Activated naive CD8-positive, alpha-beta T cell treated with anti-CD3 and anti-CD28 coated beads, Interleukin-2, amount 50 U/mL, for 24 hours (primary cell): ENCODE measurements around the gene PEF1.

ENCODE experiments used
- ATAC-seq: fragments of 150-1000 bp; cut with Tn5 transposase; one replicate; pipeline ENCODE4 v1.10.0; 2021
- DNase-seq: peaks from one replicate; pipeline ENCODE4 v3.0.0; 2021
- H3K27ac Mint-ChIP-seq: one replicate; pipeline ENCODE4 v1.8.0; 2021; ENCODE audit warnings: mild to moderate bottlenecking, mixed read lengths
- H3K27me3 Mint-ChIP-seq: one replicate; pipeline ENCODE4 v1.8.0; 2021; ENCODE audit warnings: mixed read lengths
- H3K36me3 Mint-ChIP-seq: one replicate; pipeline ENCODE4 v1.8.0; 2021; ENCODE audit warnings: low read depth, mixed read lengths
- H3K4me1 Mint-ChIP-seq: one replicate; pipeline ENCODE4 v1.8.0; 2021; ENCODE audit warnings: mixed read lengths
- H3K4me3 Mint-ChIP-seq: one replicate; pipeline ENCODE4 v1.8.0; 2021; ENCODE audit warnings: mild to moderate bottlenecking, moderate library complexity, mixed read lengths
- H3K9me3 Mint-ChIP-seq: one replicate; pipeline ENCODE4 v1.8.0; 2021; ENCODE audit warnings: mixed read lengths

Gene PEF1

DNA sequence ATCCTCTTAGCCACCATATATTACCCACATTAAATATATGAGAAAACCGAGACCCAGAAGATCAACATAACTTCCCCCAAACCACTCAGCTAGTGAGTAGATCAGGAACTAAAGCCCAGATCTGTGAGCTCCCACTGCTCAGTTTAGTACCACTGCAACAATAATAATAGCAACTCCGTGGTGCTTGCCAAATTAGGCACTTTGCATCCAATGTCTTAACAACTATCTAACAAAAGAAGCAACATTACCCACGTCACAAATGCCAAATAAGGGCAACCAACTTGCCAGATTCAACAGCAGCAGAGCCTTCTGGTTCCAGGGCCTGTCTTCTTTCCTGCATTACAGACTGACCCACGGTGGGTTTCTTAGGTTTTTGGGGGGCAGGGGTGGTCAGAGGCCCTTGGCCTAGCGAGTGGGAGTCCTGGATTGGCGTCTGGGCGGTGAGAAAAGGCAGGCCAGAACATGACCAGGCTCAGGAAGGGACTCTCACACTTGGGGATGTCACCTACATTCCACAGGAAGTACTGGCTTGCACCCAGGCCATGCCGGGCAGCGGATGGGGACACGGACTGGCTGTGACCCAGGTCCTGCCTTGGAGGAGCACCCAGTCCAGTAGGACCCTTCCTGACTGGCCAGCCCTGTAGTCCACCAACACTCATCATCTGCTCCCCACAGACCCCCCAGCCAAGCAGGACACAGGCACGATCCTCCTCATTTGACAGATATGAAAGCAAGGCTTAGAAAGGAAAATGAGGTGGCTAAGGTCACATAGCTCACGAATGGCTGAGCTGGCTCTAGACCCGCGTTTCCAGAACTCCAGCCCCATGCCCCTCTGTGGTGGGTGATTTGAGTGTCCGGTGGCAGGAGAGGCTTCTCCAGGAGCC is 22.6 kb downstream of the PEF1 start:
- H3K27me3 Mint-ChIP-seq: peaks cover 10% of the 10 kb centered on the region
- H3K27ac Mint-ChIP-seq: no peak overlapping the region
- ATAC-seq (no peak), DNase-seq (no peak)
- peaks cover 13% of the 10 kb centered on the region for H3K4me1 Mint-ChIP-seq
- peaks cover 7% of the 10 kb centered on the region for H3K36me3 Mint-ChIP-seq
- no peak overlapping the region for H3K4me3 Mint-ChIP-seq
- H3K9me3 Mint-ChIP-seq: no peaks in the 10 kb centered on the region

DNA sequence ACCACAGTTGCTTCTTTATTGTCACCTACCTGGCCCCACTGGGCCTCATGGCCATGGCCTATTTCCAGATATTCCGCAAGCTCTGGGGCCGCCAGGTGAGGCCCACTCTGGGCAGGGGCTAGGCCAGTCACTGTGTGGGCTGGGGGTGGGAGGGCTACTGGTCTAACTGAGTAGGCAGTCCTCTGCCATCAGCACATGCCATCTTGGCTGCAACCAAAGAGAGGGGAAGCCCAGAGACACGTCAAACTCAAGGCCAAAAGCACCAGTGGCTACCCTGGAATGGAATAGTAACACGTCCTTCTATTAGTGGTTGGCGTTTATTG is 23.2 kb downstream of the PEF1 start:
- H3K9me3 Mint-ChIP-seq: no peaks in the 10 kb centered on the region
- no peak overlapping the region for H3K27ac Mint-ChIP-seq
- DNase-seq (no peak), ATAC-seq (no peak)
- H3K4me1 Mint-ChIP-seq: peaks cover 13% of the 10 kb centered on the region
- peaks cover 17% of the 10 kb centered on the region for H3K27me3 Mint-ChIP-seq
- H3K4me3 Mint-ChIP-seq: no peak overlapping the region
- peaks cover 7% of the 10 kb centered on the region for H3K36me3 Mint-ChIP-seq

DNA sequence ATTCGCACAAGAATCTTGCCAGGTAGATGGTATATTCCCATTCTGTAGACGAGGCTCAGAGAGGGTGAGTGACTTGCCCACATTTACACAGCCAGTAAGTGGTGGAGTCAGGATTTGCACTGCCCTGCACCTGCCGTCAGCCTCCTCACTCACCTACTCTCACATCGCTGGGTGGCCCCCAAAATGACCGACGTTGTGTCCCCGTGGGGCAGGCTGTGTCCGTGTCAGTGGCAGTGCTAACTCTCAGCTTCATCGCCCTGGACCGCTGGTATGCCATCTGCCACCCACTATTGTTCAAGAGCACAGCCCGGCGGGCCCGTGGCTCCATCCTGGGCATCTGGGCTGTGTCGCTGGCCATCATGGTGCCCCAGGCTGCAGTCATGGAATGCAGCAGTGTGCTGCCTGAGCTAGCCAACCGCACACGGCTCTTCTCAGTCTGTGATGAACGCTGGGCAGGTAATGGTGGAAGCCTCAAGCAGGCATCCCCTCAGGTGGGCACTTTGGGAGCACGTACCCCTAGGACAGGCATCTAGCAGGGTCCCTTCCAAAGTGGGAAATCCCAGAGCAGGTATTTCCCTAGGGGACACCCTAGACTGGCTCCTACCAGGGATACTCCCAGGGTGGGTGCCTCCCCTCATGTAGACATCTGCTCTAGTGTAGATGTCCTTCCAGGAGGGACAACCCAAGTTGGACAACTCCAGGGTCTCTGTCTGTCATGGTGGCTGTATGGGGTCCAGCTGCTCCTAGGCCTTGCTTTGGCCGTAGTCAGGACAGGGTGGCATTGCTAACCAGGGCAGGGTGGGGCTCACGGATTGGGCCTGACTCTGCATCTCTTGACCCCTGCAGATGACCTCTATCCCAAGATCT is 23.8 kb downstream of the PEF1 start:
- Mint-ChIP-seq H3K4me1 (peaks cover 13% of the 10 kb centered on the region), H3K27me3 (peaks cover 22% of the 10 kb centered on the region), H3K36me3 (peaks cover 7% of the 10 kb centered on the region), H3K27ac (no peak overlapping the region), H3K4me3 (no peak overlapping the region), H3K9me3 (no peaks in the 10 kb centered on the region)
- DNase-seq (no peak), ATAC-seq (no peak)

DNA sequence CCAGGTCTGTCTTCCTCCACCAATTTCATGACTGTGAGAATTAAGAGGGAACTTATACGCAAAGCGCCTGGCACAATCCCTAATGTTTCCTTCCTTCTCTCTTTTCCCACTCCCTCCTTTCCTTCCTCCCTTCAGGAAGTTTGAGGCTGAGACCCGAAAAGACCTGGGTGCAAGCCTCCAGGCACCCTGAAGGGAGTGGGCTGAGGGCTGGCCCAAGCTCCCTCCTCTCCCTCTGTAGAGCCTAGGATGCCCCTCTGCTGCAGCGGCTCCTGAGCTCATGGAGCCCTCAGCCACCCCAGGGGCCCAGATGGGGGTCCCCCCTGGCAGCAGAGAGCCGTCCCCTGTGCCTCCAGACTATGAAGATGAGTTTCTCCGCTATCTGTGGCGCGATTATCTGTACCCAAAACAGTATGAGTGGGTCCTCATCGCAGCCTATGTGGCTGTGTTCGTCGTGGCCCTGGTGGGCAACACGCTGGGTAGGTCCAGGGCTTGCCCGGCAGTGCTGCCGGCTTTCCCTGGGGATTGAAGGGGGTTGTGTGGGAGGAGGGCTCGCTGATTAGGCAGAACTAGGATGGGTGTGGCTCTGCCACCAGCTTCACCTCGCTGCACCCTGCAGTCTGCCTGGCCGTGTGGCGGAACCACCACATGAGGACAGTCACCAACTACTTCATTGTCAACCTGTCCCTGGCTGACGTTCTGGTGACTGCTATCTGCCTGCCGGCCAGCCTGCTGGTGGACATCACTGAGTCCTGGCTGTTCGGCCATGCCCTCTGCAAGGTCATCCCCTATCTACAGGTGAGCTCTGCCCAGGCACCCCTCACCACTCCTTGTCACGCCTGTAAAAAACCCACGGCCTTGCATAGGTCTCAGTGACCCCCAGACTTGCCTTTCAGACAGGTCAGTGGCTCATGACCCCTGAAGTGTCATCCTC is 25.5 kb downstream of the PEF1 start:
- peaks cover 25% of the 10 kb centered on the region for H3K27me3 Mint-ChIP-seq
- DNase-seq: no peak
- H3K27ac Mint-ChIP-seq: no peak overlapping the region
- H3K4me3 Mint-ChIP-seq: no peak overlapping the region
- no peaks in the 10 kb centered on the region for H3K9me3 Mint-ChIP-seq
- ATAC-seq: no peak
- peaks cover 8% of the 10 kb centered on the region for H3K4me1 Mint-ChIP-seq
- H3K36me3 Mint-ChIP-seq: peaks cover 5% of the 10 kb centered on the region

DNA sequence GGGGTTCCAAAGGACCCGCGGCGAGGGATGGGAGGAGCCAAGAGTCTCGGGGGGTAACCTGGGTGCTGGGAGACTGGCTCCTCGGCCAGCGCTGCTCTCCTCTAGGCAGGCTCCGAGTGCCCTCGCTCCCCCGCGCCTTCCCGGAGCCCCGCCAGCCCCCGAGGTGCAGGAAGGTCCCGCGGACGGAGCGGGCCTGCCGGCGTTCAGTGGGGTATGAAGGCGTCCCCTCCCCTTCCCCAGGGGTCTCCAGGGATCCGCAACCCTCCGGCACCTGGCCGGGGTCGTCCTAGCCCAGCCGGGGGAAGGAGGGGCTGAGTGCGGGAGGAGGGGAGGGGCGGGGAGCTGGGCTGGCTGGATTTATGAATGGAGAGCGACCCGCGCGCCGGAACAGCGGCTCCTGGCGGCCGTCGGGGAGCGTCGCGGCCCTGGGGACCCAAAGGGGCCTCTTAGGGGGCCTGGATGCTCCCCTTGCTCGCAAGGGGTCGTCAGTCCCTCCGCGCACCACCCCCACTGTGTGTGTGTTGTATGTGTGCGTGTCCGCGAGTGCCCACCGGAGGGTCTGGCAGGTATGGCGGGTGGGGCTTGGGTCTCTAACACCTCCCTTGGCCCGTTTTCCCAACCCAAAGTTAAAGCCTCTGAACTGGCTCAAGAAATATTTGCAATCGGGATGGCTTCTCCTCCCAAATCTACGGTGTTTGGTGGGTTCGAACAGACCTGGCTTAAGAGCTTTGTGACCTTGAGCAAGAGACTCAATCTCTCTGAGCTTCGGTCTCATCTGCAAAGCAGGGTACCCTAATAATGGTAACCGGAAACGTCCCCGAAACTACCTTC is 26.5 kb downstream of the PEF1 start:
- DNase-seq: peak; percentile 59
- Mint-ChIP-seq H3K4me1 (peaks cover 3% of the 10 kb centered on the region), H3K9me3 (no peaks in the 10 kb centered on the region), H3K36me3 (no peaks in the 10 kb centered on the region), H3K4me3 (no peak overlapping the region), H3K27ac (no peak overlapping the region), H3K27me3 (peaks cover 25% of the 10 kb centered on the region)
- ATAC-seq: peak; percentile 29

DNA sequence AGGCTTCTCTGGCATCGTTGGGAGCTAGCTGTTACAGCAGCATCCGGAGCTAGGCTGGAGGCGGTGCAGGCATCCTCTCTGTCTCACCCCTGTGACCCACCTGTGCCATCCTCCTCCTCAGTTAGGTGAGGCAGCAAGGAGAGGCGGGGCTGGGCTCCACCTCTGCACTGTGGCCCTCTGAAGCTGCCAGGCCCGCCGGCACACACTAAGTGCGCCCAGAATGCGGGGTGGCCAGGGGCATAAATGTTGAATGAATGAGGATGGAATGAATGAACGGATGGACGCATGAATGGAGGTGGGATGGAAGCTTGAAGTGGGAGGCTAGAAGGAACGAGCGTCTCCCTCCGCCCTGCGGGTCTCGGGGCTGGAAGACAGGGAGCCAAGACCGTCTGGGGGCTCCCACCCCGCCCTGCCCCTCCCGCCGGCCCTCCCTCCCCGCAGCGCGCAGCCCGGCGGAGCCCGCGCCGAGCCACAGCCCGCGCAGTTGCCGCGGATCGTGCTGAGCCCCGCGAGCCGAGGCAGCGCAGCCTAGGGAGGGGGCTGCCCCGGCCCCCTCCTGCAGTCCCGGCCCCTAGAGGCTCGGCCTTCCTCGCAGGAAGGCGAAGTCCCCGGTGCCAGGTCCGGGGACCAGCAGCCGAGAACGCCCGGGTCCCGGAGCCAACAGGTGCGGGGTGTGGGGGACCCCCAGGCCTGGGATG is 27.3 kb downstream of the PEF1 start, which contains the start of gene HCRTR1:
Gene HCRTR1 (plus strand): TSS at position 472 of the 698 bp plus-strand sequence. CDS start 1,504 bp downstream, outside the sequence.
- no peak for DNase-seq
- ATAC-seq: no peak

DNA sequence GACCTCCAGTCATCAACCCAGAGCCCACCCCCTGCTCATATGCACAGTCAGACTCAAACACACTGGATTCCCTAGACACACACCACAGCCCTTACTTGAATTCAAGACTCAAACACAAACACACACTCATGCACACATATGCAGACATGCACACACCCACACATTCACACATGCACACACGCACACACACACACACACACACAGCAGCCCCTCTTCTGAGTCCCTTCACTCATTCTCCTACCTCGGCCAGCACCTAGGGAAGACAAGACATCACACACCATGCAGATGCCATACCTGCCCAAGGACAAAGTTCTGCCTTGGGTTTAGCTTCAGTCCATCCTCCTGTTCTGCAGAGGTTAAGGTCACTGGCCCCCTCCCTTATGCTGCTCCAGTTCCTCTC is 28.7 kb downstream of the PEF1 start:
- Mint-ChIP-seq H3K27ac (no peak overlapping the region), H3K4me1 (peaks cover 6% of the 10 kb centered on the region), H3K9me3 (no peaks in the 10 kb centered on the region), H3K4me3 (no peak overlapping the region), H3K27me3 (peaks cover 25% of the 10 kb centered on the region), H3K36me3 (no peaks in the 10 kb centered on the region)
- DNase-seq (no peak), ATAC-seq (no peak)

More for the DNA sequence above, 27.3 kb downstream of the PEF1 start, which contains the start of gene HCRTR1:
- Mint-ChIP-seq H3K4me3 (peak within 1 kb of the TSS; percentile 70), H3K9me3 (no peaks in the 10 kb centered on the region), H3K27me3 (peaks cover 25% of the 10 kb centered on the region), H3K36me3 (no peaks in the 10 kb centered on the region), H3K4me1 (peaks cover 3% of the 10 kb centered on the region), H3K27ac (no peak within 1 kb of the TSS)

DNA sequence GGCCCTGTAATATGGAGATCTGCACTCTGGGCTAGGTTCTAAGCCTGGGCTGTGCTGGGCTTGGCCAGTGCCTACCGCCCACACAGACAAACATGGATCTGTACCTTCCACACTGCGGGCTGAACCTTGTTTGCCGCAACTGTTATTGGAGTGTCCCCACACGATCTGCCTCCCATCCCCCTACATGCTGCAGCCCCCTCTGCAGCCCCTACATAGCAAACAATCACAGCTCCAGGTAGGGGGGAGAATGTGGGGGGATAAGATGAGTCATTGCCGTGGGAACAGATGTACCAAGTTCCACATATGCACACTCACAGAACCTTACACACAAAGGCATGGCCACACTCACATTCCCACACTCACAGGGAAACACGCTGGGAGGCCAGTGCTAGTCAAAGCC is 29.3 kb downstream of the PEF1 start:
- Mint-ChIP-seq H3K27ac (no peak overlapping the region), H3K27me3 (peaks cover 28% of the 10 kb centered on the region), H3K4me1 (peaks cover 6% of the 10 kb centered on the region), H3K4me3 (no peak overlapping the region), H3K36me3 (no peaks in the 10 kb centered on the region), H3K9me3 (no peaks in the 10 kb centered on the region)
- ATAC-seq (no peak), DNase-seq (no peak)

DNA sequence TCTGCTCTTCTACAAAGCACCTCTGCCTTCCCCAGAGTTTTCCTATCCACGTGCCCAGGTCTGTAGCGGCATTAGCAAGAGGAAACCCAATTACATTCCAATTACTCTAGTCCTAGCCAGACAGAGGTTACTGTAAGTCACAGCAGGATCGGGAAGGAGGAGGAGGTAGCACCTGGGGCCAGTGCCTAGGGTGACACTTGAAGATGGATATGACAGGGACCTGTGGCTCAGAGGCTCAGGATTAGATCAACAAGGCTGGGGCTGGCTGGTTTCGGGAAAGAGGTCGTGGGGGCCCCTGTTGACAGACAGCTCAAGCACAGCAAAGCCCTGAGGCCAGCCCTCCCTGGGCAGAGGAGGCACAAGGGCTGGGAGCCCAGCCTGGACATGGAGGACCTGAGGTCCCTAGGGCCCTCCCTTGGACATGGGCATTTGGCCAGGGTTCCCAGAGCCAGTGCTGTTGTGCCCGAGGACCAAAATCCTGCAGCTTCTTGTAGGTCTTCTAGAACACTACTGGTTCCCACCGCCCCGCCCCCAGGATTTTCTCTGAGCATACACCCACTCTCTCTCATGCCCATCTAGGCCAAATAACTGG is 30.2 kb downstream of the PEF1 start:
- no peaks in the 10 kb centered on the region for H3K9me3 Mint-ChIP-seq
- H3K27ac Mint-ChIP-seq: no peak overlapping the region
- ATAC-seq: no peak
- no peaks in the 10 kb centered on the region for H3K36me3 Mint-ChIP-seq
- DNase-seq: no peak
- no peak overlapping the region for H3K4me3 Mint-ChIP-seq
- peaks cover 6% of the 10 kb centered on the region for H3K4me1 Mint-ChIP-seq
- peaks cover 29% of the 10 kb centered on the region for H3K27me3 Mint-ChIP-seq

DNA sequence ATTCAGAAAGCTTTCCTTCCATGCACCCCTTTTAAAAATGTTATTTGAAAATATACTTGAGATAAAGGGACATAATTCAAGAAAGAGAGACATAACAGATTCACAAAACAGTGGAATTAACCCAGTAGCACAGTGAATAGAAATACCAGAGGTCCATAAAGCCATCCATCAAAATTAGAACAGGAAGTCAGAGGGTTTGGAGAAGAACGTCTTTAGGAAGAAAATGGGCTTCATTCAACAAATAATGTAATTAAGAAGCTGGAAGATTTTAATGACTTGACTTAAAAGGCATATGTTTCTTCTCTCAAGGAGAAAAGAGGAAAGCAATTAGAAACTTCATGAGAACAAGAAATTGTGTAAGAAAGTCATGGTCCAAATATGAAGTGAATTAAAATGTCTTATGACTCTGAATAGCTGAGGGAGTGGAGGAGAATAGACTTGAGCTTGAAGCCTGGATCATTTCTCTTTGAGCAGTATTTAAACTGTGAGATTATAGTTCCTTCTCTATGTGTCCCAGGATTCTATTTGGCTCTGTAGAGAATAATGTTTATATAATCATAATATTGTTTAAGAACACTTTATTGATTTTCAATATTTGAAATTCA is 35.1 kb downstream of the PEF1 start:
- Mint-ChIP-seq H3K27ac (no peak overlapping the region), H3K9me3 (no peaks in the 10 kb centered on the region), H3K4me1 (peaks cover 17% of the 10 kb centered on the region), H3K4me3 (no peak overlapping the region), H3K36me3 (no peaks in the 10 kb centered on the region), H3K27me3 (peaks cover 8% of the 10 kb centered on the region)
- ATAC-seq (no peak), DNase-seq (no peak)

DNA sequence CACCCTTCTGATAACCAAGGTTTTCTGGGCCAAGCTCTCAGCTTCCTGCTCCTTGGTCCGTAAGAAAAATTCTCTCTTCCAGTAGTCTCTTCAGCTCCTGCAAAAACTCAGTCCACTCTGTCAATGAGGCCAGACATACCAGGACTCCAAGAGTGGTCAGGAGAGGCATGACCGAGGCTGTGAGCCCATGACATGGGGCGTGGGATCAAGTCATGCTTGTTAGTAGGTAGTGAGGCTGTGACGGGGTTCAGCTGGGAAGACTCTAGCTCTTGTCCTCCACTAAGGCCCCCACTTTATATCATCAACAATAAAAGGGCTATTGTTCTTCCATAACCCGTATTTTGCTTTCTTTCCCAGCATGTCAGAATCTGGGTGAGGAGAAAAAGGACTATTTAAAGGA is 37.3 kb downstream of the PEF1 start:
- DNase-seq (no peak), ATAC-seq (no peak)
- no peak overlapping the region for H3K4me3 Mint-ChIP-seq
- no peak overlapping the region for H3K27ac Mint-ChIP-seq
- no peaks in the 10 kb centered on the region for H3K36me3 Mint-ChIP-seq
- peaks cover 11% of the 10 kb centered on the region for H3K27me3 Mint-ChIP-seq
- H3K4me1 Mint-ChIP-seq: peaks cover 17% of the 10 kb centered on the region
- H3K9me3 Mint-ChIP-seq: no peaks in the 10 kb centered on the region

DNA sequence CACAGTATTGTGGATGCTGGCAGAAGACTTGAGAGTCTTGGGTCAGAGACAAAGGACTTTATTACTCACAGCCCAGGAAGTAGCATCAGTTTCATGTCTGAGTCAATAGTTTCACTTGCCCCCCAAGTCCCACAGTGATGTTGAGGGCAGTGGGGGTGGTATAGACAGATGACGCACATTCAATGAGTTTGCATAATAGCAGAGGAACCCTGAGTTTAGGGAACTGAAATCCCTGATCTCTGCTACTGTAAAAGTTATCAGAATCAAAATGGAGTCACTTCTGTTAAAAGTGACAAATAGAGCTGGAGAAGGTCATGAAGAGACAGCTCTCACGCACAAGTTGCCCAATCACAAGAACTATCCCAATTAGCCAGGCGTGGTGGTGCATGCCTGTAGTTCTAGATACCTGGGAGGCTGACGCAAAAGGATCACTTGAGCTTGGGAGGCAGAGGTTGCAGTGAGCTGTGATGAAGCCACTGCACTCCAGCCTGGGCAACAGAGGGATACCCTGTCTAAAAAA is 38.7 kb downstream of the PEF1 start:
- no peaks in the 10 kb centered on the region for H3K36me3 Mint-ChIP-seq
- H3K27ac Mint-ChIP-seq: peak overlapping the region; percentile 68
- ATAC-seq (peak; percentile 100), DNase-seq (peak; percentile 45)
- peaks cover 11% of the 10 kb centered on the region for H3K27me3 Mint-ChIP-seq
- H3K9me3 Mint-ChIP-seq: no peaks in the 10 kb centered on the region
- H3K4me1 Mint-ChIP-seq: peaks cover 13% of the 10 kb centered on the region
- no peak overlapping the region for H3K4me3 Mint-ChIP-seq
